Measurements from ENCODE around the gene MGST2.

Gene MGST2

DNA sequence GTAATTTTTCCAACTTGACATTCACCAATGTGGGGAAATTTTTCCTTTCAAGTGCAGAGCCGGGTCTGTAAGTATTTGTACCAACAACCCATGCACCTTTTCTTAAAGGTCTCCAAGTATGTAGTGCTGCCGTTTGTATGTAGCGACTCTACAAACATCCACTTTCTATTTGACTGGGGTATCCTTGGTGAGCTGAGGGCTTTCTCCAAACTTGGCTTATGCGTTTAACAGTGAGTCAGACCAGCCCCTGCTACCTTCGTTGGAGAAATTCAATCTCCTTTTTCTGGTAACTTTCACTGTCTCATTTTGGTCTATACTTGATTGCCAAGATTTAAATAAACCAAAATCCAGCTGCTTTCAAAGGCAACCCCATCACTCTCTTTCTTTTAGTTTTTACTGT lies 34.9 kb downstream of the MGST2 start:
- no peak overlapping the region for H3K4me2 ChIP-seq (ENCODE audit: low read depth, low read length, poor library complexity, severe bottlenecking)
- no peaks in the 10 kb centered on the region for H3K9me3 ChIP-seq (ENCODE audit: insufficient read depth, low read depth, low read length)
- H3K9ac ChIP-seq (ENCODE audit: low read depth, low read length, poor library complexity, severe bottlenecking): no peak overlapping the region
- no peaks in the 10 kb centered on the region for H4K20me1 ChIP-seq (ENCODE audit: insufficient read depth, low read length, poor library complexity, severe bottlenecking)
- H3F3A ChIP-seq (ENCODE audit: low read depth): no peaks in the 10 kb centered on the region
- no peaks in the 10 kb centered on the region for H3K9me2 ChIP-seq (replicated peaks; ENCODE audit: low read depth, low read length)
- TF ChIP-seq EZH2phosphoT487 (IDR thresholded peaks at IDR 0.05; ENCODE audit: borderline replicate concordance): no peak
- TF ChIP-seq, protein P1, sequence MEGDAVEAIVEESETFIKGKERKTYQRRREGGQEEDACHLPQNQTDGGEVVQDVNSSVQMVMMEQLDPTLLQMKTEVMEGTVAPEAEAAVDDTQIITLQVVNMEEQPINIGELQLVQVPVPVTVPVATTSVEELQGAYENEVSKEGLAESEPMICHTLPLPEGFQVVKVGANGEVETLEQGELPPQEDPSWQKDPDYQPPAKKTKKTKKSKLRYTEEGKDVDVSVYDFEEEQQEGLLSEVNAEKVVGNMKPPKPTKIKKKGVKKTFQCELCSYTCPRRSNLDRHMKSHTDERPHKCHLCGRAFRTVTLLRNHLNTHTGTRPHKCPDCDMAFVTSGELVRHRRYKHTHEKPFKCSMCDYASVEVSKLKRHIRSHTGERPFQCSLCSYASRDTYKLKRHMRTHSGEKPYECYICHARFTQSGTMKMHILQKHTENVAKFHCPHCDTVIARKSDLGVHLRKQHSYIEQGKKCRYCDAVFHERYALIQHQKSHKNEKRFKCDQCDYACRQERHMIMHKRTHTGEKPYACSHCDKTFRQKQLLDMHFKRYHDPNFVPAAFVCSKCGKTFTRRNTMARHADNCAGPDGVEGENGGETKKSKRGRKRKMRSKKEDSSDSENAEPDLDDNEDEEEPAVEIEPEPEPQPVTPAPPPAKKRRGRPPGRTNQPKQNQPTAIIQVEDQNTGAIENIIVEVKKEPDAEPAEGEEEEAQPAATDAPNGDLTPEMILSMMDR (conservative IDR thresholded peaks at IDR 0.05; ENCODE audit: low read length): no peak
- H3K36me3 ChIP-seq (ENCODE audit: insufficient read depth, low read length): peaks cover 65% of the 10 kb centered on the region
- H3K79me2 ChIP-seq (ENCODE audit: insufficient read depth, low read length): no peaks in the 10 kb centered on the region; the same call in 1 of the 2 replicates
- H2AFZ ChIP-seq (ENCODE audit: low read length): no peak overlapping the region
- no peaks in the 10 kb centered on the region for H3K27me3 ChIP-seq (ENCODE audit: insufficient read depth, low read length, poor library complexity, severe bottlenecking)
- H3K4me1 ChIP-seq (ENCODE audit: insufficient read depth, low read length, poor library complexity, severe bottlenecking): no peaks in the 10 kb centered on the region
- H3K4me3 ChIP-seq (ENCODE audit: low read length, poor library complexity, severe bottlenecking): no peak overlapping the region

DNA sequence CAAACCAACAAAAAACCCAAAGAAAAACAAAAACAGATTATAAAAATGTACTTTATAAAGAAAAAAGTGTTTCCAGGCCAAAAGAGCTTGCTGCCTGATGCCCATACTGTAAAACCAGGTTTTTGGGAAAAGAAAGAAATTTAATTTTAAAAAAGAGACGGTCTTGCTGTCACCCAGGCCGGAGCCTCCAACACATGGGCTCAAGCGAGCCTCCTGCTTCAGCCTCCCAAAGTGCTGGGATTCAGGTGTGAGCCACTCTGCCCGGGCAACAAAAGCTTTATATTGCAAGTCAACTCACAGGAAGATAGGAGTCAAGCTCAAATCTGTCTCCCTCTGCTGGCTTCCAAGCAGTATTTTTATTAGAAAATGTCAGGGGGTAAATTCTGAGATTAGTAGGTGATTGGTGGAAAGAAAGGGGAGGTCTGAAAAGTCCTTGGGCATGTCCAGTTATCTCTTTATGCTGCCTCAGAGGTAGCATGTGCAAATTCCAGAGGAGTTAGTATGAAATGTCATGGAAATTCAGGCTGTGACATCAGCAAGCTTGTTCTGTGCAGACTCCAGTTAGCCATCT lies 39.4 kb downstream of the MGST2 start:
- Histone ChIP-seq H3K4me1 (ENCODE audit: insufficient read depth, low read length, poor library complexity, severe bottlenecking) (no peaks in the 10 kb centered on the region), H3K27me3 (ENCODE audit: insufficient read depth, low read length, poor library complexity, severe bottlenecking) (no peaks in the 10 kb centered on the region), H3K4me2 (ENCODE audit: low read depth, low read length, poor library complexity, severe bottlenecking) (no peak overlapping the region), H3K9ac (ENCODE audit: low read depth, low read length, poor library complexity, severe bottlenecking) (no peak overlapping the region), H3K9me3 (ENCODE audit: insufficient read depth, low read depth, low read length) (no peaks in the 10 kb centered on the region), H3K79me2 (ENCODE audit: insufficient read depth, low read length) (no peaks in the 10 kb centered on the region), H3K9me2 (replicated peaks; ENCODE audit: low read depth, low read length) (no peaks in the 10 kb centered on the region), H3F3A (ENCODE audit: low read depth) (no peaks in the 10 kb centered on the region), H3K36me3 (ENCODE audit: insufficient read depth, low read length) (peaks cover 58% of the 10 kb centered on the region; the same call in 1 of the 2 replicates), H4K20me1 (ENCODE audit: insufficient read depth, low read length, poor library complexity, severe bottlenecking) (no peaks in the 10 kb centered on the region), H2AFZ (ENCODE audit: low read length) (no peak overlapping the region), H3K4me3 (ENCODE audit: low read length, poor library complexity, severe bottlenecking) (no peak overlapping the region)
- no peak for TF ChIP-seq EZH2phosphoT487 (IDR thresholded peaks at IDR 0.05; ENCODE audit: borderline replicate concordance)
- TF ChIP-seq, protein P1 (conservative IDR thresholded peaks at IDR 0.05; ENCODE audit: low read length): peak; percentile 57

DNA sequence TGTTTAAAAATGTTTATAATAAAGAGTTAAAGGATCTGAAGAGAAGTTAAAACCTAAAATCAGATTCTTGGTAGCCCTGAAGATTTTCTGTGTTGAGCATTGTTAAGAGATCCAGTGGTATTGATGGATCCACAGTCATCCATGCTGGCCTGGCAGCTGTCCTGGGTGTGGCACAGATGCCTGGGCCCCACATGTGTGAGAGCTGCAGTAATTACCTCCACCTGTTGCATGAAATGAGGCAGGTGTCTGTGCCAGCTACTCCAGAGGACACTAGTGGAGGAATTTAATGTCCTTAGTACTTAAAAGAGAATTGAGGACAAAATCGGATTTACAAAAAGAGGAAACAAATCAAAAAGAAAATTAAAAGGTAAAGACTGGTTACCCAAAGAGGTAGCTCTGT lies 44.0 kb downstream of the MGST2 start:
- Histone ChIP-seq H3F3A (ENCODE audit: low read depth) (no peaks in the 10 kb centered on the region), H2AFZ (ENCODE audit: low read length) (no peak overlapping the region), H4K20me1 (ENCODE audit: insufficient read depth, low read length, poor library complexity, severe bottlenecking) (no peaks in the 10 kb centered on the region), H3K79me2 (ENCODE audit: insufficient read depth, low read length) (no peaks in the 10 kb centered on the region), H3K36me3 (ENCODE audit: insufficient read depth, low read length) (peaks cover 25% of the 10 kb centered on the region; the same call in 1 of the 2 replicates), H3K4me2 (ENCODE audit: low read depth, low read length, poor library complexity, severe bottlenecking) (no peak overlapping the region), H3K4me1 (ENCODE audit: insufficient read depth, low read length, poor library complexity, severe bottlenecking) (no peaks in the 10 kb centered on the region), H3K9me3 (ENCODE audit: insufficient read depth, low read depth, low read length) (no peaks in the 10 kb centered on the region), H3K4me3 (ENCODE audit: low read length, poor library complexity, severe bottlenecking) (no peak overlapping the region), H3K27me3 (ENCODE audit: insufficient read depth, low read length, poor library complexity, severe bottlenecking) (no peaks in the 10 kb centered on the region), H3K9ac (ENCODE audit: low read depth, low read length, poor library complexity, severe bottlenecking) (no peak overlapping the region), H3K9me2 (replicated peaks; ENCODE audit: low read depth, low read length) (no peaks in the 10 kb centered on the region)
- TF ChIP-seq EZH2phosphoT487 (IDR thresholded peaks at IDR 0.05; ENCODE audit: borderline replicate concordance): no peak
- TF ChIP-seq, protein P1 (conservative IDR thresholded peaks at IDR 0.05; ENCODE audit: low read length): no peak
